Measurements from ENCODE around the gene HSPD1. TPM values are rescaled to one million over a fixed set of nuclear protein-coding genes. Genes with fewer than 3 reads are reported as not detected.

HSPD1 gene
- total RNA-seq: 100 to 1,000 TPM in 3 of 4 donors, 10 to 100 TPM in 1; 98.9 to 144 (median 114) TPM
- polyA plus RNA-seq: 100 to 1,000 TPM; 121 to 313 (median 177) TPM

DNA sequence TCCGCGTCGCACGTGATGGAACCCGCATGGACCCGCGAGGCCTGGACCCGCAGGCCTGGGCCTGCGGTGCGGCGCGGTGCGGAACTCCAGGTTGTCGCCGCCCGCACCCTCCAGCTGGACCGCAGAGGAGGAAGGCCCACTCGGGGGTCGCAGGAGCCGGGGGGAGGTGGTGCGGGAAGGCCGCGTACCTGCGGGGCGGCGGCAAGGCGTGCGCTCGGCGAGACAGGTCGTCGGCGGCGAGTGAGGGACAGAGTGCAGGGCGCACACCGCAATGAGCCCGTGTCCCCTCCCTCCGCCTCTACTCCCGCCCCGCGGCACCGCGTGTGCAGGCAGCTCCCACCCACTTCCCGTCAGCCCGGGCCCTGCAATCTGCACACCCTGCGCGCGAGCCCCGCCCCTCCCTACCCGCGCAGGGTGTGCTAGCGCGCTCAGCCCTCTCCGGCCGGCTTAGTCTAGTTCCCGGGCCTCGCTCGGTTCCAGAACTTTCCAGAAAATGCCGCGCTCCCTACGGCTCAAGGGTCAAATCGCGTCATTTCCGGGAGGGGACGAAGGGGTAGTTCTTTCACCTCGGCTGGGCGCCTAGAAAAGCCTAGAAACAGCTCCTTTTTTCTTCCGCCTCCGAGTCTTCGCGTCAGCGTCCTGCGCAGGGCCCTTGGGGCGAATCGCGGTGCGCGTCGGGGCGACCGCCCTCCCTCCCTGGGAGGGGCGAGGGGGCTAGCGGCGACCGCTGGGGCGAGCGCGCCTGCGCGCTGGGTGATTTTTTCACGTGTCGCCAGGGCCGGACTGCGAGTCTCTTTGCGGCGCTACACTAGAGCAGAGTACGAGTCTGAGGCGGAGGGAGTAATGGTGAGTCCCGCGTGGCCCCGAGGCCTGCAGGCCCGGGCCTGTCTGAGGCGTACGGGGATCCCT, at the start of gene HSPD1, which contains the start of gene HSPE1:
TSS of gene HSPD1 (minus strand) at position 247 of the 909 bp plus-strand sequence. CDS start 992 bp downstream, outside the sequence.
TSS of gene HSPE1 (plus strand) at position 786 of the 909 bp plus-strand sequence. CDS start at position 844, 58 bp downstream.
- peak; percentile 99 for DNase-seq
- Histone ChIP-seq H3K27me3 (no peaks in the 10 kb centered on the region), H3K27ac (peak within 1 kb of the TSS; percentile 95 to 96 (median 96)), H3K9me3 (no peaks in the 10 kb centered on the region), H3K4me3 (peak within 1 kb of the TSS; percentile 76 to 95 (median 84)), H3K4me1 (peaks cover 0 to 55% (median 43%) of the 10 kb centered on the region in 4 donors), H3K36me3 (peaks cover 16 to 64% (median 20%) of the 10 kb centered on the region in 4 donors)
- intact Hi-C loops (cut with DNase I): loop anchor here (2.0 to 5.0 kb wide), 3 partner anchors 15 to 63 kb away; partner anchors contain the start of genes COQ10B and SF3B1
- 0% methylated on average over 104 of the region's 104 CpGs for WGBS, 2 donors
- TF ChIP-seq EP300 (IDR thresholded peaks at IDR 0.05): peak; percentile 61 to 97 (median 74)
- no peak for TF ChIP-seq CTCF (IDR thresholded peaks at IDR 0.05)
- TF ChIP-seq POLR2AphosphoS5 (IDR thresholded peaks at IDR 0.05): peak; percentile 94 to 99 (median 98)
- TF ChIP-seq POLR2A (IDR thresholded peaks at IDR 0.05): peak; percentile 86 to 92

GRCh38 chr2:197548582-197548981, 48.9 kb upstream of the HSPD1 start:
- no peaks in the 10 kb centered on the region for H3K4me1 ChIP-seq
- H3K9me3 ChIP-seq: no peaks in the 10 kb centered on the region
- no peak overlapping the region for H3K4me3 ChIP-seq
- no peaks in the 10 kb centered on the region for H3K27me3 ChIP-seq
- intact Hi-C loops (cut with DNase I): no loop called here
- 94% methylated on average over 5 of the region's 5 CpGs for WGBS, 2 donors
- DNase-seq: no peak
- TF ChIP-seq CTCF (IDR thresholded peaks at IDR 0.05) (no peak), EP300 (IDR thresholded peaks at IDR 0.05) (no peak), POLR2AphosphoS5 (IDR thresholded peaks at IDR 0.05) (no peak), POLR2A (IDR thresholded peaks at IDR 0.05) (no peak)
- peaks cover 0 to 64% (median 17%) of the 10 kb centered on the region in 4 donors for H3K36me3 ChIP-seq
- H3K27ac ChIP-seq: no peak overlapping the region

DNA sequence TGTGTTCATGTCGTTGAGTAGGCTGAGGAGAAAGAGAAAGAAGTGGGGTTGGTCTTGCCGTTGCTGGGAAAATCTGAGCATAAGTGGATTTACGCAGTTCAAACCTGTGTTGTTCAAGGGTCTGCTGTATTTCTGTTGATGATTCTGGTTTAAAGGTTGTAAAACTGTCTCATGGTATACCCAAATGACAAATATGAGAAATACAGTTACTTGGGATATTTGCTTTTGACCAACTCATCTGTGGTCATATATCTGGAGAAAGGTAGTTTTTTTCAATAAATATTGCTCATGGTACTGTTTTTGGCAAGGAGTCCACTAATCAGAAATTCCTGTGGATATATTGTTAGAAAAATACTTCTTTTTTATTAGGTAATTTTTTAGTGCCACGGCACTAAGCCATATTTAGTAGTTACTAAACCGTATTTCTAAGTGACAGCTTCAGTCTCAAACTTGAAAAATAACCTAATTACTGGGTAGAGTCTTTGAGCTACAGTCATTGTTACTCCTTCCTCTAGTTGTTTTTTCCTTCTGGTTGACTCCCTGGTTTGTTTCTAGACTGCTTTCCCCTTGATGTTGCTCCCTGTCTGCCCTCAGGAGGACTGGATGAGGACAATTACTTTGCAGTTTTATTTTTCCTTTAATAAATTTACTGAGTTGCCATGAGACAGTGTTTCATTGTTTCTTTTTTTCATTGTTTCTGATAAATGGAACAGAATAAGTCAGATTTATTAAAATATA, 47.7 kb upstream of the HSPD1 start:
- no peak for TF ChIP-seq EP300 (IDR thresholded peaks at IDR 0.05)
- no peak for TF ChIP-seq POLR2AphosphoS5 (IDR thresholded peaks at IDR 0.05)
- no peak for TF ChIP-seq CTCF (IDR thresholded peaks at IDR 0.05)
- TF ChIP-seq POLR2A (IDR thresholded peaks at IDR 0.05): no peak
- intact Hi-C loops (cut with DNase I): no loop called here
- DNase-seq: no peak
- Histone ChIP-seq H3K4me3 (no peak overlapping the region), H3K9me3 (no peaks in the 10 kb centered on the region), H3K36me3 (peaks cover 0 to 64% (median 18%) of the 10 kb centered on the region in 4 donors), H3K27ac (no peak overlapping the region), H3K4me1 (no peaks in the 10 kb centered on the region), H3K27me3 (no peaks in the 10 kb centered on the region)
- 91 to 92% methylated on average over 5 of the region's 5 CpGs for WGBS, 2 donors

- peaks cover 0 to 51% (median 14%) of the 10 kb centered on the region in 4 donors for H3K36me3 ChIP-seq
Observed at GRCh38 chr2:197543206-197543605, 43.6 kb upstream of the HSPD1 start.

More at GRCh38 chr2:197543206-197543605, 43.6 kb upstream of the HSPD1 start:
- H3K4me1 ChIP-seq: peaks cover 0 to 6% (median 0%) of the 10 kb centered on the region in 4 donors
- H3K9me3 ChIP-seq: no peaks in the 10 kb centered on the region
- TF ChIP-seq EP300 (IDR thresholded peaks at IDR 0.05): no peak
- no peak for TF ChIP-seq POLR2A (IDR thresholded peaks at IDR 0.05)
- no peak for TF ChIP-seq POLR2AphosphoS5 (IDR thresholded peaks at IDR 0.05)
- TF ChIP-seq CTCF (IDR thresholded peaks at IDR 0.05): no peak
- H3K27ac ChIP-seq: no peak overlapping the region
- no peaks in the 10 kb centered on the region for H3K27me3 ChIP-seq
- intact Hi-C loops (cut with DNase I): no loop called here
- WGBS, 2 donors: 92 to 96% methylated on average over 3 of the region's 3 CpGs
- H3K4me3 ChIP-seq: no peak overlapping the region
- no peak for DNase-seq
